Measurements from ENCODE around the gene NYAP2.

Gene NYAP2

GRCh38 chr2:225487878-225488416 lies 88.4 kb downstream of the NYAP2 start:
- no peak for DNase-seq

- DNase-seq, result no peak
Measured at GRCh38 chr2:225488743-225489142, 89.2 kb downstream of the NYAP2 start.

- no peak for DNase-seq
Measured at GRCh38 chr2:225493420-225494099, 94.0 kb downstream of the NYAP2 start.

GRCh38 chr2:225494100-225494459 lies 94.6 kb downstream of the NYAP2 start:
- no peak for DNase-seq

- DNase-seq, result no peak
Measured at GRCh38 chr2:225495706-225496105, 96.2 kb downstream of the NYAP2 start.

GRCh38 chr2:225496568-225496967 lies 97.1 kb downstream of the NYAP2 start:
- no peak for DNase-seq

GRCh38 chr2:225497166-225497565 lies 97.7 kb downstream of the NYAP2 start:
- DNase-seq, result no peak

- DNase-seq, result no peak
Measured at GRCh38 chr2:225501022-225501421, 101.5 kb downstream of the NYAP2 start.

- DNase-seq, result no peak
Measured at GRCh38 chr2:225502971-225503370, 103.5 kb downstream of the NYAP2 start.

- no peak for DNase-seq
Measured at GRCh38 chr2:225510796-225511195, 111.3 kb downstream of the NYAP2 start.

GRCh38 chr2:225512469-225512868 lies 113.0 kb downstream of the NYAP2 start:
- no peak for DNase-seq

GRCh38 chr2:225512876-225513540 lies 113.5 kb downstream of the NYAP2 start:
- DNase-seq, result no peak

- DNase-seq, result no peak
Measured at GRCh38 chr2:225515033-225515432, 115.5 kb downstream of the NYAP2 start.

GRCh38 chr2:225526760-225527390 lies 127.4 kb downstream of the NYAP2 start:
- no peak for DNase-seq

GRCh38 chr2:225531559-225531958 lies 132.0 kb downstream of the NYAP2 start:
- DNase-seq, result no peak

GRCh38 chr2:225532096-225532495 lies 132.6 kb downstream of the NYAP2 start:
- no peak for DNase-seq

- no peak for DNase-seq
Measured at GRCh38 chr2:225534037-225534436, 134.5 kb downstream of the NYAP2 start.

- no peak for DNase-seq
Measured at GRCh38 chr2:225534697-225535096, 135.2 kb downstream of the NYAP2 start.

- DNase-seq, result no peak
Measured at GRCh38 chr2:225536036-225536435, 136.5 kb downstream of the NYAP2 start.

- no peak for DNase-seq
Measured at GRCh38 chr2:225543626-225544025, 144.1 kb downstream of the NYAP2 start.

- DNase-seq, result no peak
Measured at GRCh38 chr2:225556461-225556860, 157.0 kb downstream of the NYAP2 start.

GRCh38 chr2:225558399-225559071 lies 159.0 kb downstream of the NYAP2 start:
- DNase-seq, result no peak

GRCh38 chr2:225559072-225559415 lies 159.5 kb downstream of the NYAP2 start:
- no peak for DNase-seq

- DNase-seq, result no peak
Measured at GRCh38 chr2:225566798-225567197, 167.3 kb downstream of the NYAP2 start.
